Activated CD4-positive, alpha-beta memory T cell treated with anti-CD3 and anti-CD28 coated beads for 36 hours (primary cell): ENCODE data around the gene ANKRD44. TPM values are rescaled to one million over a fixed set of nuclear protein-coding genes. Genes with fewer than 3 reads are reported as not detected.
A peak's percentile ranks its signal among the peaks of the same experiment; 100 is the strongest.

Source experiments
- CTCF ChIA-PET: fragments of 350-600 bp; sonication (Branson Sonifier 250); formaldehyde crosslinking; loops from one replicate; lab custom pipeline; 2021; ENCODE audit warnings: antibody characterized with exemption, inconsistent platforms; lab: Charles Lee
- POLR2A ChIA-PET: fragments of 350-600 bp; sonication (Branson Sonifier 250); formaldehyde crosslinking; loops from one replicate; lab custom pipeline; 2021; ENCODE audit warnings: antibody characterized with exemption; lab: Charles Lee
- DNase-seq: peaks from one replicate; pipeline ENCODE4 v3.0.0-alpha.2; 2020
- H3K27ac Mint-ChIP-seq: one replicate; pipeline ENCODE4 v1.8.0; 2021; ENCODE audit warnings: mixed read lengths
- H3K27me3 Mint-ChIP-seq: one replicate; pipeline ENCODE4 v1.8.0; 2021; ENCODE audit warnings: mixed read lengths
- H3K36me3 Mint-ChIP-seq: one replicate; pipeline ENCODE4 v1.8.0; 2021; ENCODE audit warnings: mixed read lengths
- H3K4me1 Mint-ChIP-seq: one replicate; pipeline ENCODE4 v1.8.0; 2021; ENCODE audit warnings: low read depth, mixed read lengths
- H3K4me3 Mint-ChIP-seq: one replicate; pipeline ENCODE4 v1.8.0; 2021; ENCODE audit warnings: mild to moderate bottlenecking, mixed read lengths
- H3K9me3 Mint-ChIP-seq: one replicate; pipeline ENCODE4 v1.8.0; 2021; ENCODE audit warnings: mixed read lengths
- intact Hi-C: fragments of 100-400 bp; cut with micrococcal nuclease; formaldehyde crosslinking; loops from one replicate; pipeline ENCODE4 v1.15.1; 2023
- total RNA-seq, 2 experiments: library from RNA; stranded (reverse); gene quantifications; one replicate each; pipeline ENCODE4 v1.2.3, GENCODE V29; 2021

Gene ANKRD44
- total RNA-seq, 2 experiments from 2014 or later, result 123 to 125 TPM

DNA sequence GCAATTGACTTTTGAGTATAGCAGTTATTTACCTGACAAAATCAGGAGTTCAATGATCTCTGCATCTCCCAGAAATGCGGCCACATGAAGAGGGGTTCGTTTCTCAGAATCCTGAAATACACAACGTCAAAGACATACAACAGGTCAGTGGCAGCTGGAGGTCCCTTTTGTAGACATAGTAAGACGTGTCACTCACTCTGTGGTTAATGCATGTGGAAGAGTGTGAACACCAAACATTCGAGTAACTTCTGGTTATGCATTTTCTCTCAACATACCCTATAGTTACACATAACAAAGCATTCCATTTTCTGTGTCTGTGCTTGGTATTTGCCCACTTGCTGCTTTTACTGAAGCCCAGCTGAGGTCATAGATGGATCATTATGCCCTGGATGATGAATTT is 163.6 kb downstream of the ANKRD44 start:
- CTCF ChIA-PET, result interaction anchor here (0.7 kb wide), 1 partner anchor 181 kb away, joined by 3 read pairs; no protein-coding TSS in a partner anchor
- Mint-ChIP-seq H3K27ac (peak overlapping the region; percentile 69), H3K36me3 (peaks cover 14% of the 10 kb centered on the region), H3K27me3 (no peaks in the 10 kb centered on the region), H3K4me1 (peaks cover 68% of the 10 kb centered on the region), H3K4me3 (no peak overlapping the region), H3K9me3 (no peaks in the 10 kb centered on the region)
- intact Hi-C loops, result no loop called here
- POLR2A ChIA-PET, result interaction anchor here (0.9 kb wide), 1 partner anchor 10 kb away, joined by 3 read pairs; no protein-coding TSS in a partner anchor
- DNase-seq, result no peak

DNA sequence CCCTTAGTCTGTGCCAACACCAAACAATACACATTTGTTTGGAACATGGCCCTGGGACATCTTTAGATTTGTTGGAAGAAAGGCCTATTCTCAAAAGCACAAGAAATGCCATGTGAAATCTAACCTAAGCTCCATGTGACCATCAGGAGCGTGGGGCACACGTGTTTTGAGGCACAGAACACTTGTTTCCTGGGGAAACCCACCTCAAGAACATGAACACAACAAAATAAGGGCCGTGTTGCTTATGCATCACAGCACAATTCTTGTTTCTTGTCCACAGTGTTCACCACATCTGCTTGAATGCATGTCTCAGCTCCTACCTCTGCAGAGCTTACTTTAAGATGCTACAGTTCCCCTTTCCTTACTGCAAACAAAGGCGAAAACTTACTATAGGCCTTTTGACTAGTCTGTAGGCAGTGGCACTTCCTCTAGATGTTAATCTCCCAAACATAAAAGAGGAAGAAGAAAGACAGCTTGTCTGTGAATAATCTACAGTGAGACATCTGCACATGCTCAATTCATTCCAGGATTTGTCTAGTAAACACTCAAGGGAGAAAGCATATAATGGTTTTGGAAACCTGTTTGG is 165.0 kb downstream of the ANKRD44 start:
- peak overlapping the region; percentile 87 for H3K27ac Mint-ChIP-seq
- POLR2A ChIA-PET, result interaction anchor here (0.8 kb wide), 1 partner anchor 14 kb away, joined by 3 read pairs; no protein-coding TSS in a partner anchor
- CTCF ChIA-PET, result interaction anchor here (0.6 to 2.5 kb wide), 5 partner anchors 9 to 218 kb away, joined by 3 to 14 read pairs (median 4); no protein-coding TSS in a partner anchor
- intact Hi-C loops, result loop anchor here (1.0 to 2.0 kb wide), 2 partner anchors 14 to 15 kb away; no protein-coding TSS in a partner anchor
- H3K4me3 Mint-ChIP-seq, result no peak overlapping the region
- no peaks in the 10 kb centered on the region for H3K9me3 Mint-ChIP-seq
- peaks cover 64% of the 10 kb centered on the region for H3K4me1 Mint-ChIP-seq
- DNase-seq, result no peak
- H3K27me3 Mint-ChIP-seq, result no peaks in the 10 kb centered on the region
- peaks cover 14% of the 10 kb centered on the region for H3K36me3 Mint-ChIP-seq

DNA sequence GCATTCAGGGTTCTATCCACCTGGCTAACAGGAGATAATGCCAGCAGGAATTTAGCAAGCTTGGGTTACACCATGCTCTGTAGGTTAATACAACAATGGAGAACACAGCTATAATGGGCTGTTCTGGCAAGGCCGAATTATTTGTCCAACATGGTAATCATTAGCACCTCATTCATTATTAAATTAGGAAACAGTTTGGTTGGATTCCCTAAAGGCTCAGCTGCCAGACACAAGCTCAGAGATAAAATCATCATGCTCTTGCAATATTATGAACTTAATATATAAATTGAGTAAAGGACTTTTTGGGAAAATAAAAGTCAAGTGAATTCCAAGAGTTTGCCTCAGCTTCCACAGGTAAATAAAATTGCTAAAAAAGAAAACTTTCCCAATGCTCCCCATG is 166.4 kb downstream of the ANKRD44 start:
- Mint-ChIP-seq H3K4me3 (no peak overlapping the region), H3K36me3 (peaks cover 14% of the 10 kb centered on the region), H3K27ac (peak overlapping the region; percentile 55), H3K27me3 (no peaks in the 10 kb centered on the region), H3K4me1 (peaks cover 59% of the 10 kb centered on the region), H3K9me3 (no peaks in the 10 kb centered on the region)
- intact Hi-C loops, result loop anchor here (2.0 kb wide), 1 partner anchor 13 kb away; no protein-coding TSS in a partner anchor
- no peak for DNase-seq
- ChIA-PET POLR2A (no interaction called here), CTCF (interaction anchor here (0.7 to 2.5 kb wide), 3 partner anchors 16 to 31 kb away, joined by 3 to 14 read pairs (median 12); no protein-coding TSS in a partner anchor)

DNA sequence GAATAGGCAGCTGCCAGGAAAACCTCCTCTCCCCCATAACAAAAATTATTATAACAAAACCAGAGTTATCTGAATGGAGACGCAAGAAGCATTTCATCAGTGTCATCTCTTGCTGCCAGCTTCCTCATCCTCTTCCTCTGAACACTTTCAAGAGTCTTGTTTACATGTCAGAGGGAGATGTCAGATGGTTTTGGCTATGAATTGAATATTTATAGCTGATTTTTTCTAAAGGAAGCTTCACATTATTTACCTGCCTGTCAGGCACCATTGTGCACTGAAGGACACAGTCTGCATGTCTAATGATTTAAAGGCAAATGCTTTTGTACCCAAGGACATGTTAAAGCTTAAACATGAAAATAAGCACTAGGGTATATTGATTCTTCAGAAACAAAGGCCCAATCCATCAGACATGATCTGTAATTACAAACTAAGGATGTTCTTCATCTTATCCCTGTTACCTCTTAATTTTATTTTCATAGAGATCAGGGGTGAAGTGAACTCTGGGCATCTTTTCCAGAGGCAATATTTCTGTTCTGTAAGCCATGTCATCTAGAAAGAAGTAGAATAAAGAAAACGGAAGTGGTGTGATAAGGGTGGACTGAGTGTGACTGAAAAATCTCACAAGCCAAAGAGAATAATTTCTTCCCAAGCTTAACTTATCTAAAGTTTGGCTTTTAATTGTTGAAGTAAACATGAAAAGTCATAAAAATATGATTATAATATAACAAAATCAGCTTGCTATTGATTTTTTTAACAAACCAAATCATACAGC is 168.7 kb downstream of the ANKRD44 start:
- no peaks in the 10 kb centered on the region for H3K9me3 Mint-ChIP-seq
- H3K36me3 Mint-ChIP-seq, result peaks cover 14% of the 10 kb centered on the region
- intact Hi-C loops, result no loop called here
- ChIA-PET POLR2A (interaction anchor here (0.7 kb wide), 1 partner anchor 14 kb away, joined by 3 read pairs; no protein-coding TSS in a partner anchor), CTCF (interaction anchor here (0.7 to 3.2 kb wide), 4 partner anchors 20 to 391 kb away, joined by 3 to 17 read pairs (median 9); no protein-coding TSS in a partner anchor)
- H3K4me1 Mint-ChIP-seq, result peaks cover 66% of the 10 kb centered on the region
- H3K27ac Mint-ChIP-seq, result peak overlapping the region; percentile 32
- H3K27me3 Mint-ChIP-seq, result no peaks in the 10 kb centered on the region
- H3K4me3 Mint-ChIP-seq, result no peak overlapping the region
- no peak for DNase-seq

DNA sequence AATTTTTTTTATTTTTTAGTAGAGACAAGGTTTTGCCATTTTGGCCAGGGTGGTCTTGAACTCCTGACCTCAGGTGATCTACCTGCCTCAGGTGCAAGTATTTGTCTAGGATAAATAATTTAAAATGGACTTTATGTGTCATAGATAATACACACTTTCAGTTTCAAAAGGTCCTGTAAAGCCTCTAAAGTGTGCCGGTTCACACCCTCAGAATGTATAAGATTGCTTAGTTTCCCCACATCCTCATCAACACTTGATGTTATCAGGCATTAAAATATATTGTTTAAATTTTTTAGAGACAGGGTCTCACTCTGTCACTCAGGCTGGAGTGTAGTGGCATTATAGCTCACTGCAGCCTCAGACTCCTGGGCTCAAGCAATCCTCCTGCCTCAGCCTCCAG is 170.5 kb downstream of the ANKRD44 start:
- no peak for DNase-seq
- H3K36me3 Mint-ChIP-seq, result peaks cover 24% of the 10 kb centered on the region
- no peak overlapping the region for H3K4me3 Mint-ChIP-seq
- peaks cover 71% of the 10 kb centered on the region for H3K4me1 Mint-ChIP-seq
- ChIA-PET CTCF (interaction anchor here (2.7 to 3.2 kb wide), 2 partner anchors 26 to 28 kb away, joined by 15 to 17 read pairs; no protein-coding TSS in a partner anchor), POLR2A (interaction anchor here (0.6 kb wide), 1 partner anchor 149 kb away, joined by 3 read pairs; no protein-coding TSS in a partner anchor)
- intact Hi-C loops, result no loop called here
- no peak overlapping the region for H3K27ac Mint-ChIP-seq
- H3K27me3 Mint-ChIP-seq, result no peaks in the 10 kb centered on the region
- no peaks in the 10 kb centered on the region for H3K9me3 Mint-ChIP-seq

DNA sequence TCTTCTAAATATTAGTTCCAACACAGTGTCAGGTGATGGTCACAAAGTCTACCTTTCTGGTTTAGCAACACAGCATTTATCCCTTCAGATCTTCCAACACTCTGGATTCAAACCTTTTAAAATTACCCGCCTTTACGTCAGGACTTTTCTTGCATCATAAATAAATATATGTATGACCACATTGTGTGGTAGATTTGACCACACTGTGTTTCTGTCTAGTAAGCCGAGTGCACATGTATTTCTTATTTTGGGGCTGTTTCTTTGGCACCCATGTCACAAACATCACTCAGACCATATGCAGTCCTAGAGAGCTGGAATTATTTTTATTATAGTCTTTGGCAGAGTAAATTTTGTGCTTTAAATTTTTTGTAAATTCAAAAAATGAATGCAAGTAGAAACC is 172.1 kb downstream of the ANKRD44 start:
- POLR2A ChIA-PET, result no interaction called here
- DNase-seq, result no peak
- CTCF ChIA-PET, result no interaction called here
- H3K4me1 Mint-ChIP-seq, result peaks cover 77% of the 10 kb centered on the region
- intact Hi-C loops, result loop anchor here (1.0 kb wide), 1 partner anchor 21 kb away; no protein-coding TSS in a partner anchor
- H3K27ac Mint-ChIP-seq, result peak overlapping the region; percentile 72
- H3K4me3 Mint-ChIP-seq, result no peak overlapping the region
- H3K27me3 Mint-ChIP-seq, result no peaks in the 10 kb centered on the region
- peaks cover 21% of the 10 kb centered on the region for H3K36me3 Mint-ChIP-seq
- H3K9me3 Mint-ChIP-seq, result no peaks in the 10 kb centered on the region

DNA sequence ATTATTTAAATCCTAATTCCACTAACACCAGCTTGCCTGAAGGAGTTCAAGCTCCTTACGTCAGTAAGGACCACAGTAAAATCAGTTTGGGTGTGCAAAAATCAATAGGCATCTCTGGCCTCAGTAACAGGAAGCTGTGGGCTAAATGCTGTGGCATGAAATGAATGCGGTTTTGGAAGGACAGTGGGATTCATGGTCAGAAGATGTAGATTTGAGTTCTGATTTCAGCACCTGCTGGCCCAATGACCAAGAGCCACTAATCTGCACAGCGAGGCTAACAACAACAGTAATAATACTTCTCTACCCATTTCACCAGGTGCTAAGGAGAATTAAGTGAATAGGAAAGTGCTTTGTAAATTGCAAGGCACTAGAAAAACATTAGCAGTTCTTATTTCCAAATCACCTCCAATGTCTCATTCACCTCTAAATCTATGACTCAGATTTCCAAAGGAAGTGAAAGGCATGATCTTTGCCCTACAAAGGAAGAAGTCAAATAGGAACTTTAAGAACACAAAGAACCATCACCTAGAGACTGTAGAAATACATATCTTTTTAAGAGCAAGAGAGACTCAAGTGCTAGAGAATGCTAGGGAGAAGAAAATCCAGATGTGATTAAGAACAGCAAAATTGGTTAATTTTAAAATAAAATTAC is 172.6 kb downstream of the ANKRD44 start:
- Mint-ChIP-seq H3K36me3 (peaks cover 25% of the 10 kb centered on the region), H3K27me3 (no peaks in the 10 kb centered on the region), H3K9me3 (no peaks in the 10 kb centered on the region), H3K4me3 (peak overlapping the region; percentile 10), H3K4me1 (peaks cover 82% of the 10 kb centered on the region), H3K27ac (peak overlapping the region; percentile 72)
- intact Hi-C loops, result loop anchor here (1.0 kb wide), 1 partner anchor 21 kb away; no protein-coding TSS in a partner anchor
- ChIA-PET CTCF (interaction anchor here (0.6 to 4.8 kb wide), 11 partner anchors 10 to 68 kb away, joined by 3 to 27 read pairs (median 3); no protein-coding TSS in a partner anchor), POLR2A (interaction anchor here (1.0 to 1.5 kb wide), 4 partner anchors 9 to 61 kb away, joined by 3 to 4 read pairs (median 4); no protein-coding TSS in a partner anchor)
- DNase-seq, result no peak

DNA sequence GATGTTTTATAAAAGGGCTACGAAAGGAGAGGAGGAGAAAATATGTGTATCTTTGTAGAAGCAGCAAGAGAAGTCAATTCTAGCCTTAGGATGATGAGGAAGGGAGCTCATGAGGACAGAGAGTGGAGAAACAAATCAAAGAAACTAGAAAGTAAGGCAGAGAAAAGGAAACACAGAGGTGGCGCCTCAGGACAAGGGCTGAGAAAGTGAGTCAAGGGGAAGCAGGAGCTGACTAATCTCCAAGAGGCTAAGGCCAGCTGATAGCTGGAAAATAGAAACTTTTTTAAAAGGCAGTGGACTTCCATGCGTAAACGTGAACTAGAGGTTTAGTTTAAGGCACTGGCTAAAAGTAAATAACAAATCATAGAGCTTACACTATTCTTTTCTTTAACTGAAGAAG is 173.3 kb downstream of the ANKRD44 start:
- ChIA-PET POLR2A (interaction anchor here (0.7 to 1.5 kb wide), 6 partner anchors 10 to 62 kb away, joined by 3 to 7 read pairs (median 4); no protein-coding TSS in a partner anchor), CTCF (interaction anchor here (0.6 to 4.8 kb wide), 15 partner anchors 8 to 69 kb away, joined by 3 to 27 read pairs (median 3); no protein-coding TSS in a partner anchor)
- intact Hi-C loops, result no loop called here
- DNase-seq, result peak; percentile 52
- Mint-ChIP-seq H3K27me3 (no peaks in the 10 kb centered on the region), H3K4me1 (peaks cover 85% of the 10 kb centered on the region), H3K9me3 (no peaks in the 10 kb centered on the region), H3K27ac (peak overlapping the region; percentile 44), H3K36me3 (peaks cover 28% of the 10 kb centered on the region), H3K4me3 (no peak overlapping the region)

DNA sequence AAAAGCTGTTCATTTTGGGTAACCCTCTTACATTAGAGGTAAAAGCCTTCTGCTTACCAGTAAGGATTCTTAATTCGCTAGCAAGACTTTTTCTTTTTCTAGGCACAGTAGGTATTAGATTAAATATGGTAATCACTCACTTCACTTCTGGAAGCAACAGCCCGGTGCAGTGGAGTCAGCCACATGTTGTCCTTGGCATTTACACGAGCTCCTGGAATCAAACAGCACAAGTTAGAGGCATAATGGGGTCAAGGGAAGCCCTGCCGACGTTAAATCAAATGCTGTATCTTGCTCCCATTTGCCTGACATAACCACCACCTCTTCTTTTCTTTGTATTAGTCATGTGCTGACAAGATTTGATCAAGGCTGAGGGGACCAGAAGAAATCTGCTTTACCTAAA is 174.1 kb downstream of the ANKRD44 start:
- peaks cover 28% of the 10 kb centered on the region for H3K36me3 Mint-ChIP-seq

DNA sequence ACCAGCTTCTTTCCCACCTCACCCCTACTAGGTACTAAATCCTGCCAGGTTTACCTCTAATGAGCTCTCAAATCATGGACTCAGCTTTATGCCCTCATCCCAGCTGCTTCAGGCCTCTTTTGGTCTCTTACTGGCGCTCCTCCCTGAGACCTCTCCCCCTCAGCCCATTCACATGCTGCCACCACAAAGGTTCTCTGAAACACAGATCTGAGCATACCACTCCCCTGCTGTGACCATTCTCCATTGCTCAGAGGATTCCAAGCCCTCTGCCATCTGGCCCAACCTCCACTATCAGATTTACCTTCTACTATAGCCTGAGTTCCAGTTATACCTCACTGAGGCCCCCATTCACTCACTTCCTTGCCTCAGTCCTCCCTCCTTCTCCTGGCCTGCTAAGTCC is 174.8 kb downstream of the ANKRD44 start:
- no peak overlapping the region for H3K4me3 Mint-ChIP-seq
- ChIA-PET POLR2A (no interaction called here), CTCF (interaction anchor here (1.0 to 4.8 kb wide), 7 partner anchors 13 to 242 kb away, joined by 3 to 27 read pairs (median 4); no protein-coding TSS in a partner anchor)
- H3K27ac Mint-ChIP-seq, result peak overlapping the region; percentile 44
- peaks cover 87% of the 10 kb centered on the region for H3K4me1 Mint-ChIP-seq
- intact Hi-C loops, result no loop called here
- H3K36me3 Mint-ChIP-seq, result peaks cover 28% of the 10 kb centered on the region
- DNase-seq, result no peak
- H3K9me3 Mint-ChIP-seq, result no peaks in the 10 kb centered on the region
- no peaks in the 10 kb centered on the region for H3K27me3 Mint-ChIP-seq

More for the DNA sequence above, 174.1 kb downstream of the ANKRD44 start:
- Mint-ChIP-seq H3K27ac (peak overlapping the region; percentile 44), H3K27me3 (no peaks in the 10 kb centered on the region), H3K9me3 (no peaks in the 10 kb centered on the region), H3K4me3 (no peak overlapping the region), H3K4me1 (peaks cover 85% of the 10 kb centered on the region)
- POLR2A ChIA-PET, result interaction anchor here (0.7 to 1.3 kb wide), 4 partner anchors 9 to 24 kb away, joined by 3 to 7 read pairs (median 3); no protein-coding TSS in a partner anchor
- no peak for DNase-seq
- intact Hi-C loops, result no loop called here
- CTCF ChIA-PET, result interaction anchor here (0.6 to 4.8 kb wide), 10 partner anchors 9 to 241 kb away, joined by 3 to 27 read pairs (median 4); no protein-coding TSS in a partner anchor

DNA sequence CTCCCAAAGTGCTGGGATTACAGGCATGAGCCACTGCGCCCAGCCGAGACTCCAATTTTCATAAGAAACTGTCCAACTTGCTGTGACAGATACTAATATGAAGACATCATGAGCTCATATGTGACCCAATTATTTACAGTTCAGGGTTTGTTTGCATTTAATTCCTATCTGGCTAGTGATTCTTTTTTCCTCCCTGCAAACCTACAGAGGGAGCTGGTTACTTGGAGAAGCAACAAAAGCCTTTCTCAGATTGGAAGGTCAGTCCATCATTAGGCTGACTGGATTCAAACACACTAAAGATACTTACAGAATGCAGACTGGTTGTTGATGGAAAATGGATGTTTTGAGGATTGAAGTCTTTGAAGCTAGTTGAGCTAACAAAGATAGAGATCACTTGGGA is 176.4 kb downstream of the ANKRD44 start:
- intact Hi-C loops, result loop anchor here (5.0 kb wide), 1 partner anchor 178 kb away; the partner anchor contains the start of gene ANKRD44
- peak overlapping the region; percentile 32 for H3K27ac Mint-ChIP-seq
- no peaks in the 10 kb centered on the region for H3K27me3 Mint-ChIP-seq
- no peak for DNase-seq
- peaks cover 29% of the 10 kb centered on the region for H3K36me3 Mint-ChIP-seq
- H3K4me3 Mint-ChIP-seq, result no peak overlapping the region
- CTCF ChIA-PET, result interaction anchor here (1.1 to 4.8 kb wide), 4 partner anchors 18 to 65 kb away, joined by 3 to 27 read pairs (median 12); no protein-coding TSS in a partner anchor
- H3K9me3 Mint-ChIP-seq, result no peaks in the 10 kb centered on the region
- H3K4me1 Mint-ChIP-seq, result peaks cover 93% of the 10 kb centered on the region
- POLR2A ChIA-PET, result no interaction called here
